Measurements from ENCODE around the gene RPIA.
"Not testable (repeated sequence)": the region's sequence is repeated elsewhere in the genome, so short reads cannot be mapped to it uniquely, and the experiment has no call there.

The RPIA gene

DNA sequence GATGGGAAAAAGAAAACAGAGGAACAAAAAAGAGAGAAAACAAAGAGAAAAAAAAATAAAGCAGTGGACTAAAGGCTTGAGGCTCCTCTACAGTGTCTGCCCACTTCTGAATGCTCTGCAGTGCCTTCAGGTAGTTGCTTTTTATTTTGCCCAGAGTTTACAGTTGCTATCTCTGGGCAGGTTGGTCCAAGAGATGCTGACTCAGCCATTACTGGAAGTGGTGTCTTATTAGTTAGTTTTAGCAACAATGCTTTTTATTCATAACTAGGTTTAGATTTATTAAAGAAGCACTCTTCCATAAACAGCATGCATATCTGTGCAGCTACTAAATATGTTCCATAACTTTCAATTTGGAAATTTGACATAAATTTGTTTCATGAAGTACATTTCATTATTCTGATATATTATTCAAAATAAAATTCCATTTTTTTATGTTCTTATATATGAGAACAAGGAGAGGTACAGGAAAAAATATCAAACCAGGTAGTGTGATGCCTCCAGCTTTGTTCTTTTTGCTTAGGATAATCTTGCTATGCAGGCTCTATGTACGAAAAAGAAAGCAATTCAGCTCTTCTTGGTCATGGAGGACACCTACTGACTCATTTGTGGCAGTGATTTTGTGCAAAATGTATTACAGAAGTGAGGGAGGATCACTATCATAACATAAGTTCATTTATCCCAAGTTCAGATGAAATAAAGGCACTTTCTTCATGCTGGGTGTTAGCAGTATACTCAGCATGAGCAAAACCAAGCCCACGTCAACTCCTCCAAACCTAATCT is 69.5 kb downstream of the RPIA start:
- in situ Hi-C loops (cut with HindIII; ENCODE audit: low pct_ligation_motif_present, low pct_unique_long_range_greater_than_20kb, low sequenced_read_pairs), result no loop called here
- DNase-seq, result no peak

DNA sequence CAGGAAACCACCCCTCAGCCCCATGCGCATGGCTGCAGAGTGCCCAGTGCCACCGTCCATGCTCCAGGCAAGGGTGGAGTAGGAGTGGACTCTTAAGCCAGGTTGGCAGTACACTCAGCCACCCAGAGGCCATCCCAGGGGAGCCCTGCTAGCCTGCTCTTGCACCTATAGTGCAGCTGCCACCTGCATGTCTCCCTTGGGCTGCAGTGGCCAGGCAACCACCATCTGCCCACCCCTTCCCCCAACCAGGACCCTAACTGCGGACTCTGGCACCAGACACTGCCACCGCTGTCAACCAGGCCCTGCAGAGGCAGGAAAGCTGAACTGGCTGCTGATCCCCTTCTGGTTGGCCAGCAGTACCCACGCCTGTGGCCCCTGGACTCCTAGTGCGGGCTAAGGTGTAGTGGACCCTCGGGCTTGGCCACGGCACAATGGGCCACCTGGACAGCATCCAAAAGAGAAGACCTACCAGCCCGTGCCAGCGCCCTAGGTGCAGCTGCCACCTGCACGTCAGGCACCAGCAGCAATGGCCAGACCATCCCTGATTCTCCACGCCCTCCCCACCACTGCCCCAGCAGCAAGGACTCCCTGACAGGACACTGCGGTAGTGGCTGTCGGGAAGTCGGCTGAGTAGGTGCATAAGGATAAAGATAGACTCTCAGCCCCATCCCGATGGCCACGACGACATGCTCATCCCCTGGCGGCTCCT is 72.8 kb downstream of the RPIA start:
- DNase-seq, result no peak
- in situ Hi-C loops (cut with HindIII; ENCODE audit: low pct_ligation_motif_present, low pct_unique_long_range_greater_than_20kb, low sequenced_read_pairs), result no loop called here

DNA sequence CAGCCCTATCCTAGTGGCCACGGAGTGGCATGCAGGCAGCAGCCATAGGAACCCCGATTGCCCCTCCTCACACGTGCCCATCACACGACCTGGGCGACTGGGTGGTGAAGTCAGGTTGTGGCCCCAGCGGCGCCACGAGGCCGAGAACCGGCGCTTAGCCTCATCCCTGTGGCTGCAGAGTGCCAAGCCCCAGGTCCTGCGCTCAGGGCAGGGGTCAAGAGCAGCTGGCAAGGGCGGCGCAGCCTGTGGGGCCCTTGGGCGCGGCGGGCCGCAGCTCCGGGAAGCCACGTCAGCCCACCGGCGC is 73.3 kb downstream of the RPIA start:
- no peak for DNase-seq
- in situ Hi-C loops (cut with HindIII; ENCODE audit: low pct_ligation_motif_present, low pct_unique_long_range_greater_than_20kb, low sequenced_read_pairs), result no loop called here

DNA sequence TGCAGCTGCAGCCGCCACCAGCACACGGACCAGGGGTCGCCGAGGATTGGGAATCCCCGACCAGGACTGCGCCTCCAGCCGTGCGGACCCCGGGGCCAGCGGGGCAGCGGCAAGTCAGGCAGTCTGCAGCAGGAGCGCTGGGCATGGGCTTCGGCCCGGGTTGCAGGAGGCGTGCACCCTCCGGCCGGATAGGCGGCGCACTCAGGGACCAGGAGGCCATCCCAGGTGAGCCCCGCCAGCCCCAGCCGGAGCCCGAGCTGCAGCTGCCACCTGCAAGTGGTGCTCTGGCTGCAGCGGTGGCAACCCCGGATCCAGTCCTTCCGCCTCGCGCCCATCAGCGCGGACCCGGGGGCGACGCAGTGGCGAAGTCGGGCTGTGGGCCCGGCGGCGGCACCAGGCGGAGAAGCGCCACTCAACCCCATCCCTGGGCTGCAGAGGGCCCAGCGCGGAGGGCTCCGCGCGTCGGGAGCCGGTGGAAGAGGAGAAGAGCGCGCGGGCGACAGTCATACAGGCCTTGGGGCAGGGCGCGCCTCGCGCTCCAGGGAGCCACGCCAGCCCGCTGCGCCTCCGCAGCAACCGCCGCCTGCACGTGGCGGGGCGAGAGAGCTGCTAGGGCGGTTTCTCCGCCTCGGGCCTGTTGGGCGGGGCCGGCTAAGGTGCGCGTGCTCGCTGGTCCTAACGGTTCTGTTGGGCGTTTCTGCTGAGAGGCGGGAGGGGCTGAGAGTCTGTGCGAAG is 73.8 kb downstream of the RPIA start:
- in situ Hi-C loops (cut with HindIII; ENCODE audit: low pct_ligation_motif_present, low pct_unique_long_range_greater_than_20kb, low sequenced_read_pairs), result no loop called here
- DNase-seq, result no peak

DNA sequence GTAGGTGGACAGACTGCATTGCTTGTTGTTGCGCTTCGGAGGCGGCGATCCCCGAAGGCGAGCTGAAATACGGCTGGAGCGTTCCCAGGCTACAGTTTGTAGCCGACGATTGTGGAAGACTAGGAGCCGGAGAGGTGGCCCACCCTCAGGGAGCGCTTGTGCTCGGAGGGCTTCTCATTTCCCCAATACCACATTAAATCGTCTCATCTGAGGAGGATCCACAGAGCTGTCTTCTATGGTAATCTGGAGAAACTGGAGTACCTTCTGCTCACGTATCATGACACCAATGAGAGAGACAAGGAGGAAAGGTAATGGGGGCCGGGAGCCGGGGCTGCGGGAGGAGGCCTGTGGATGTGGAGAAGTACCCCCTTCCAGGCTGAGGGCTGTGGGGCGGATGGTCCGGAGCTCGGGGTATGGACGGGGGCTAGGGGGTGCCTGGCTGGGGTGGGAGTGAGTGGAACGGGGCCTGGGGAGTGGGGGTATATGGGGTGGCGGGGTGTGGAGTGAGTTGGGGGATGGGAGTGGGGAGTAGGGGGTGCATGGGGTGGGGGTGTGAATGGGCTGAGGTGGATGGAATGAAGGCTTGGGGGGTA is 74.5 kb downstream of the RPIA start:
- DNase-seq; in situ Hi-C loops (cut with HindIII; ENCODE audit: low pct_ligation_motif_present, low pct_unique_long_range_greater_than_20kb, low sequenced_read_pairs): not testable (repeated sequence)

DNA sequence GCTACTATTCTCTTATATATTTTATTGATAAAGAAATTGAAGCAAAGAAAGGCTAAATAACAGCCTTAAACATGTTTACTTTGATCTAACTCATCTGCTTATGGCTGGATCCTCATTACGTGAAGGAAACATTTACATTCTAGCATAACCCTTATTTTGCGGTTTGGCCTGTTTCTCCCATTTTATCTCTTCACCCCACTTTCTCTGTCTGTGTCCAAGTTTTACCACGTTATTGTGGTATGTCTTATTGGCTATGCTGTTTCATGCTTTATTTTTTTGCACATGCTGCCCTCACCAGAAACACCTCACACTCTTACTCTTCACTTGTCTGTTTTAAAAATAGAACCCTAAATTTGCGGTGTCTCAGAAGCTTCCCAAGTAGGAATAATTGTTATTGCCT is 78.5 kb downstream of the RPIA start:
- DNase-seq, result no peak
- in situ Hi-C loops (cut with HindIII; ENCODE audit: low pct_ligation_motif_present, low pct_unique_long_range_greater_than_20kb, low sequenced_read_pairs), result no loop called here

DNA sequence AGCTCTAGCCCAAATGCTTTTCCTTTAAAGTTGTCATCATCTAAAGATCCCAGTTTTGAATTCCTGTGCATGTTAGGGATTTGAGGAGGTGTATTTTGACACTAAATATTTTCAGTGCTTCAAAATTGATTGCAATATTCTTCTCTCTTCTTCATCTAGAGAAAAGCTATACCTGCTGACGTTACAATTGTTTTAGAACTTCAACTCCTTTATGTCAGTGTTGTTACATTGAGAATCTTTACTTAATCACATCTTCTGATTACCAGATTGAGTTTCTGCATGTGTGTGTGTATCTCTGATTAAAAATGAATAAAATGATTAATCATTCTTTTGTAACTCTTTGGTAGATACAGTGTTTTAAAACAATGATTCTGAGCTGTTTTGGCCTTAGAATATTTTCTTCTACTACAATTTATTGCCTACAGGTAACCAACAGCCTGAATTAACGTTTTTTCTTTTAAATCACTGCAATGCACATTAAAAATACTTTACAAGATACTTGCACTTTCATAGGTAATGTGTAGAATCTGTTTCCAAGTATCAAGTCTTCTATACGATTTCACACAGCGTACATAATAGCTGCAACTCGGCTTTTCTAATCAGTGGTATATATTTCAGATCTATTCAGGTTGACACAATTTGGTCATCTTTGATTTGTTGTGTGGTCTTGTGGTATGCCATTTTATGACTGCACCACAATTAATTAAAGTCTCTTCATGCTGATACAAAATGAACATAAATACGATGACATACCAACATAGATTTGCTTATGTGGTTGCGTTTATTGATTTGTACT is 82.0 kb downstream of the RPIA start:
- in situ Hi-C loops (cut with HindIII; ENCODE audit: low pct_ligation_motif_present, low pct_unique_long_range_greater_than_20kb, low sequenced_read_pairs), result not testable (repeated sequence)

DNA sequence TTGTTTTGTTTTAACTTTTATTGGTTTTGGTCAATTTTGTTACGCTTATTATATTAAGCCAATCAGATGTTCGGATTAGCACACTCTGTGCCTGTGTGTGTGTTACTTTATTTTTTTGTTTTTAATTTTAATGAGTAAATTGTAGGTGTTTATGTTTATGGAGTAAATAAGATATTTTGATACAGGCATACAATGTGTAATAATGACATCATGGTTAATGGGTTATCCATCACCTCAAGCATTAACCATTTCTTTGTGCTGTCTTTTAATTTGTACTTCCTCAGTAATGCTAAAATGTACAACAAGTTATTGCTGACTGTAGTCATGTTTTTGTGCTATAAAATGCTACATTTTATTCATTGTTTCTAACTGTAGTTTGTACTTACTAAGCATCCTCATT is 97.7 kb downstream of the RPIA start:
- DNase-seq; in situ Hi-C loops (cut with HindIII; ENCODE audit: low pct_ligation_motif_present, low pct_unique_long_range_greater_than_20kb, low sequenced_read_pairs): not testable (repeated sequence)

More for the DNA sequence above, 82.0 kb downstream of the RPIA start:
- not testable (repeated sequence) for DNase-seq

DNA sequence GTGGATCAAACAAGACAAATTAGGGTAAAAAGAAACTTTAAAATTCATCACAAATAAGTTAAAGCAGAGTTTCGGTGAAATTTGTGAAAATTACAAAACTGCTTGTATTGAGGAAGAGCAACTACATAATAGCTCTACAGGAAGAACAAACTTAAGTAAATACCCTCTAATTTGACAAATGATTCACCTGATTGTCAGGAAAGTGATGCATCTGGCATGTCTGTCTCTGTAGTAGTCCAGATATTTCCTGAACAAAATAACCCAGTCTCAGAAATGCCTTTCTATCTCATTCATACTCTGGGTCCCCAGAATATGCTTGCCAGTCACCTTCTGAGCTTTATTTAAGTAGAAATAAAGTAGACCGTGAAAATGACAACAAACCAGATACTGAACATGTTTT is 104.5 kb downstream of the RPIA start:
- DNase-seq; in situ Hi-C loops (cut with HindIII; ENCODE audit: low pct_ligation_motif_present, low pct_unique_long_range_greater_than_20kb, low sequenced_read_pairs): not testable (repeated sequence)

DNA sequence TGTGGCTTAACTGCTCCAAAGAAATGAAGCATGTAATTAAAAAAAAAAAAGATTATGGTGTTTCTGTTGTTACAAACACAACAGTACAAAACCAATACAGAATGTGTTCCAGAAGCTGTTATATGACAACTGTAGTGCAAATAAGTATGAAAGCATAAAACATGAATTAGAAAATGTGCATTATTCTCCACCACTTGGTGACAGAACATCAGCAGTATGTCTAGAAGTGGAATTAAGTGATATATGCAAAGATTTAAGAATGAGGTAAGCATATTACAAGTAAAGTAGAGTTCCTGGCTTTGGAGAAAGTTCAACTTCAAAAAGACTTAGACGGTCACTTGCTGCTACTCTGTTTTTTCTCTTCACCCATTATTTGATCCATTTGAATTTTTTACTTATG is 105.0 kb downstream of the RPIA start:
- DNase-seq; in situ Hi-C loops (cut with HindIII; ENCODE audit: low pct_ligation_motif_present, low pct_unique_long_range_greater_than_20kb, low sequenced_read_pairs): not testable (repeated sequence)

DNA sequence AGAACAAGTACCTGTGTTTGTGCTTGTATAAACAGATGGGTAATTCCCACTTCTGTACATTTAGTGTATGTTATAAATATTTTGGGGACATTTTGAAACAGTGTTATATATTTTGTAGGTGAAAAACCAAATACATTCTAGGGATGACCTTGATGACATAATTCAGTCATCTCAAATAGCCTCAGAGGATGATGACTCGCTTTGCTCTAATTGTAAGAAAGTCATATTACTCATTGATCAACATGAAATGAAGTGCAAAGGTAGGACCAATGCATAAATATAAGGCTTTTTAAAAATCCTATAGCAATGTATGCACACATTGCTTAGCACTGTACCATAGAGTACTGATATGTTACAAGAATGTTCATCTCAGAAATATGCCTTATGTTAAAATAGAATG is 105.7 kb downstream of the RPIA start:
- DNase-seq; in situ Hi-C loops (cut with HindIII; ENCODE audit: low pct_ligation_motif_present, low pct_unique_long_range_greater_than_20kb, low sequenced_read_pairs): not testable (repeated sequence)
